IMR-90 (cell line): ENCODE data around the gene NMRK1. TPM values are rescaled to one million over a fixed set of nuclear protein-coding genes. Genes with fewer than 3 reads are reported as not detected.

Experiments
- ATAC-seq: fragments of 200-7000 bp; cut with Tn5 transposase; 2 replicates; pipeline ENCODE4 v1.9.1; 2020; ENCODE audit warnings: low read depth, mild to moderate bottlenecking, moderate library complexity
- BruUV-seq: library from RNA; stranded (reverse); fragments of 400-500 nt; replicated peaks from 2 replicates; lab custom pipeline; 2021; lab: Mats Ljungman, UMichigan
- CTCF ChIA-PET: fragments of 300-600 bp; formaldehyde crosslinking; extraction: SDS; loops from one replicate; lab custom pipeline; 2021; ENCODE audit warnings: antibody characterized with exemption; lab: Yijun Ruan, JAX
- POLR2A ChIA-PET: fragments of 300-600 bp; sonication (Branson Sonifier 250); formaldehyde crosslinking; loops from one replicate; lab custom pipeline; 2022; ENCODE audit warnings: antibody characterized with exemption; ENCODE audit not compliant: unreplicated experiment; lab: Charles Lee
- DNase-seq: peaks from one replicate; pipeline ENCODE4 v3.0.0; 2013
- H2AFZ ChIP-seq: replicated peaks from 2 replicates; pipeline ENCODE3; 2013; ENCODE audit warnings: low read length, mild to moderate bottlenecking; ENCODE audit not compliant: poor library complexity
- H2AK5ac ChIP-seq: 2 replicates; pipeline ENCODE4 v1.6.1; 2013; ENCODE audit warnings: low read depth, low read length, inconsistent platforms
- H2AK9ac ChIP-seq: replicated peaks from 2 replicates; pipeline ENCODE3; 2013; ENCODE audit warnings: mild to moderate bottlenecking, low read depth, low read length, moderate library complexity; ENCODE audit not compliant: poor library complexity
- H2BK120ac ChIP-seq: 2 replicates; pipeline ENCODE4 v1.6.1; 2013; ENCODE audit warnings: low read depth, low read length, inconsistent platforms
- H2BK15ac ChIP-seq: 3 replicates; pipeline ENCODE4 v1.6.1; 2013; ENCODE audit warnings: low read depth, low read length, inconsistent platforms
- H2BK20ac ChIP-seq: 2 replicates; pipeline ENCODE4 v1.6.1; 2013; ENCODE audit warnings: low read depth, mild to moderate bottlenecking, inconsistent platforms, low read length, moderate library complexity
- H2BK5ac ChIP-seq: 2 replicates; pipeline ENCODE4 v1.6.1; 2013; ENCODE audit warnings: mild to moderate bottlenecking, low read depth, low read length, inconsistent platforms; ENCODE audit not compliant: poor library complexity, severe bottlenecking
- H3K14ac ChIP-seq: replicated peaks from 2 replicates; pipeline ENCODE4 v1.6.1; 2013; ENCODE audit warnings: low read depth, low read length, inconsistent platforms
- H3K18ac ChIP-seq: 2 replicates; pipeline ENCODE4 v1.6.1; 2013; ENCODE audit warnings: low read depth, low read length, control low read depth
- H3K23ac ChIP-seq: 2 replicates; pipeline ENCODE4 v1.6.1; 2013; ENCODE audit warnings: low read depth, low read length, inconsistent platforms
- H3K27ac ChIP-seq: 2 replicates; pipeline ENCODE4 v1.5.1; 2013; ENCODE audit warnings: mild to moderate bottlenecking, control low read depth, low read length; ENCODE audit not compliant: insufficient read depth
- H3K27me3 ChIP-seq: 2 replicates; pipeline ENCODE4 v1.6.1; 2013; ENCODE audit warnings: low read length; ENCODE audit not compliant: control insufficient read depth, insufficient read depth
- H3K36me3 ChIP-seq: 2 replicates; pipeline ENCODE4 v1.6.1; 2013; ENCODE audit warnings: low read length, mixed read lengths; ENCODE audit not compliant: control insufficient read depth, insufficient read depth
- H3K4ac ChIP-seq: 2 replicates; pipeline ENCODE4 v1.6.1; 2013; ENCODE audit warnings: low read depth, low read length, inconsistent platforms
- H3K4me1 ChIP-seq: 2 replicates; pipeline ENCODE4 v1.6.1; 2013; ENCODE audit warnings: low read length, mixed read lengths; ENCODE audit not compliant: control insufficient read depth, insufficient read depth
- H3K4me2 ChIP-seq: 2 replicates; pipeline ENCODE4 v1.6.1; 2013; ENCODE audit warnings: low read depth, mild to moderate bottlenecking, control low read depth, low read length, moderate library complexity
- H3K4me3 ChIP-seq: 2 replicates; pipeline ENCODE4 v1.5.1; 2013; ENCODE audit warnings: low read depth, mild to moderate bottlenecking, control low read depth, low read length, moderate library complexity; ENCODE audit not compliant: insufficient read depth
- H3K56ac ChIP-seq: 2 replicates; pipeline ENCODE4 v1.6.1; 2013; ENCODE audit warnings: low read length, inconsistent platforms; ENCODE audit not compliant: insufficient read depth; ENCODE audit errors: extremely low read depth
- H3K79me1 ChIP-seq, 2 experiments: 2 replicates each; pipeline ENCODE4 v1.6.1; 2013; ENCODE audit warnings: low read length in 2 of 2, inconsistent platforms in 1 of 2, low read depth in 1 of 2
- H3K9ac ChIP-seq: 2 replicates; pipeline ENCODE4 v1.6.1; 2013; ENCODE audit warnings: low read depth, low read length, control low read depth
- H3K9me1 ChIP-seq: 2 replicates; pipeline ENCODE4 v1.6.1; 2013; ENCODE audit warnings: low read length, inconsistent platforms; ENCODE audit not compliant: insufficient read depth
- H3K9me3 ChIP-seq: 2 replicates; pipeline ENCODE4 v1.6.1; 2013; ENCODE audit warnings: low read length; ENCODE audit not compliant: control insufficient read depth, insufficient read depth
- H4K20me1 ChIP-seq: 2 replicates; pipeline ENCODE4 v1.6.1; 2013; ENCODE audit warnings: low read length, inconsistent platforms; ENCODE audit not compliant: insufficient read depth
- H4K5ac ChIP-seq: 2 replicates; pipeline ENCODE4 v1.6.1; 2013; ENCODE audit warnings: mild to moderate bottlenecking, low read depth, low read length, control low read depth
- H4K8ac ChIP-seq, 2 experiments: 2 replicates each; pipeline ENCODE4 v1.6.1; 2013; ENCODE audit warnings: low read depth in 2 of 2, low read length in 2 of 2, control low read depth in 1 of 2, inconsistent platforms in 1 of 2
- H4K91ac ChIP-seq: 2 replicates; pipeline ENCODE4 v1.6.1; 2013; ENCODE audit warnings: low read depth, low read length, inconsistent platforms; ENCODE audit not compliant: insufficient read depth
- BHLHE40 ChIP-seq: fragments of 150-350 bp; IDR thresholded peaks from 2 replicates; pipeline ENCODE4 v1.6.1; 2016; ENCODE audit warnings: mild to moderate bottlenecking, low read depth, low read length
- CEBPB ChIP-seq: IDR thresholded peaks from 2 replicates; pipeline ENCODE4 v1.6.1; 2012; ENCODE audit warnings: low read depth, low read length, improper control_type of control experiment
- CHD1 ChIP-seq: IDR thresholded peaks from 2 replicates; pipeline ENCODE4 v1.6.1; 2012; ENCODE audit warnings: low read depth, low read length, improper control_type of control experiment
- CTCF ChIP-seq: conservative IDR thresholded peaks from 2 replicates; pipeline ENCODE4 v1.5.1; 2012; ENCODE audit warnings: mild to moderate bottlenecking, low read depth, low read length, improper control_type of control experiment
- ELK1 ChIP-seq: fragments of 150-350 bp; IDR thresholded peaks from 2 replicates; pipeline ENCODE4 v1.6.1; 2016; ENCODE audit warnings: low read depth, mild to moderate bottlenecking, low read length, moderate library complexity, borderline replicate concordance
- FOS ChIP-seq: fragments of 150-350 bp; IDR thresholded peaks from 2 replicates; pipeline ENCODE4 v1.6.1; 2016; ENCODE audit warnings: low read depth, low read length
- MXI1 ChIP-seq: IDR thresholded peaks from 2 replicates; pipeline ENCODE4 v1.6.1; 2012; ENCODE audit warnings: low read depth, mild to moderate bottlenecking, low read length, moderate library complexity, borderline replicate concordance
- NFE2L2 ChIP-seq: fragments of 150-350 bp; IDR thresholded peaks from 2 replicates; pipeline ENCODE4 v1.6.1; 2016; ENCODE audit warnings: low read depth, mild to moderate bottlenecking, low read length
- POLR2A ChIP-seq: IDR thresholded peaks from 2 replicates; pipeline ENCODE4 v1.6.1; 2012; ENCODE audit warnings: mild to moderate bottlenecking, low read depth, low read length
- RAD21 ChIP-seq: IDR thresholded peaks from 2 replicates; pipeline ENCODE4 v1.6.1; 2012; ENCODE audit warnings: low read length, improper control_type of control experiment
- RCOR1 ChIP-seq: IDR thresholded peaks from 2 replicates; pipeline ENCODE4 v1.6.1; 2012; ENCODE audit warnings: mild to moderate bottlenecking, low read length, improper control_type of control experiment; ENCODE audit not compliant: insufficient replicate concordance
- RFX5 ChIP-seq: IDR thresholded peaks from 2 replicates; pipeline ENCODE4 v1.8.0; 2012; ENCODE audit warnings: low read depth, mild to moderate bottlenecking, low read length, moderate library complexity
- SMC3 ChIP-seq: fragments of 150-350 bp; IDR thresholded peaks from 2 replicates; pipeline ENCODE4 v1.6.1; 2016; ENCODE audit warnings: low read depth, mild to moderate bottlenecking, antibody characterized with exemption, low read length, moderate library complexity
- USF2 ChIP-seq: fragments of 150-350 bp; IDR thresholded peaks from 2 replicates; pipeline ENCODE4 v1.6.1; 2017; ENCODE audit warnings: mild to moderate bottlenecking, antibody characterized with exemption, low read length, low read depth
- WGBS, 2 experiments: methylation state at CpG; one replicate each; pipeline versions ENCODE4 v1.1.5 to v1.1.7; 2013; ENCODE audit warnings: missing lambda C conversion rate in 2 of 2; ENCODE audit not compliant: insufficient read length in 1 of 2; ENCODE audit errors: extremely low coverage in 2 of 2; 5-methylcytosine and 5-hydroxymethylcytosine counted together
- dilution Hi-C: fragments of 300-500 bp; cut with HindIII; formaldehyde crosslinking; loops from one replicate; pipeline ENCODE4 v1.14.3; 2018; ENCODE audit warnings: low sequenced_read_pairs; ENCODE audit not compliant: unreplicated experiment
- in situ Hi-C: fragments of 300-500 bp; cut with MboI; formaldehyde crosslinking; loops from 3 replicates; pipeline ENCODE4 v1.14.3; 2019; ENCODE audit warnings: low sequenced_read_pairs, inconsistent platforms, mixed read lengths
- intact Hi-C: fragments of 100-400 bp; cut with micrococcal nuclease; formaldehyde crosslinking; loops from 2 replicates; pipeline ENCODE4 v1.10.0; 2022
- polyA plus RNA-seq, 3 experiments: library from polyadenylated mRNA; depleted of rRNA; stranded (reverse); fragments of >200 nt; gene quantifications; 2 replicates each; pipeline ENCODE4 v1.2.3, GENCODE V29; 2012; ENCODE audit warnings: low replicate concordance in 1 of 3
- total RNA-seq: library from RNA; depleted of rRNA; stranded (reverse); fragments of >200 nt; gene quantifications from 2 replicates; pipeline ENCODE4 v1.2.3, GENCODE V29; 2012

The NMRK1 gene
- total and polyA plus RNA-seq, 2 of the 4 experiments (the other 2 are of a cell fraction): 5.7 to 5.9 TPM

GRCh38 chr9:75017378-75017777 is 70.6 kb downstream of the NMRK1 start:
- no peak overlapping the region for H3K23ac ChIP-seq
- H3K4ac ChIP-seq: no peak overlapping the region
- no peaks in the 10 kb centered on the region for H3K36me3 ChIP-seq
- POLR2A ChIA-PET: no interaction called here
- no TSS peak for BruUV-seq
- H4K20me1 ChIP-seq: no peaks in the 10 kb centered on the region
- CTCF ChIA-PET: no interaction called here
- no peak overlapping the region for H2BK120ac ChIP-seq
- H2BK15ac ChIP-seq: no peak overlapping the region
- no peak overlapping the region for H2BK5ac ChIP-seq
- H4K8ac ChIP-seq: no peak overlapping the region
- no peak overlapping the region for H4K5ac ChIP-seq
- no peak overlapping the region for H3K4me3 ChIP-seq
- no peak overlapping the region for H3K18ac ChIP-seq
- no peak overlapping the region for H2AK9ac ChIP-seq
- no peaks in the 10 kb centered on the region for H3K4me1 ChIP-seq
- H3K9me3 ChIP-seq: no peaks in the 10 kb centered on the region
- no peak for TF ChIP-seq BHLHE40
- TF ChIP-seq MXI1: no peak
- TF ChIP-seq SMC3: no peak
- no peak for TF ChIP-seq NFE2L2
- TF ChIP-seq RAD21: no peak
- no peak for TF ChIP-seq USF2
- TF ChIP-seq FOS: no peak
- TF ChIP-seq RFX5: no peak
- TF ChIP-seq CTCF: no peak
- TF ChIP-seq POLR2A: no peak
- TF ChIP-seq CEBPB: no peak
- TF ChIP-seq ELK1: no peak
- TF ChIP-seq RCOR1: no peak
- TF ChIP-seq CHD1: no peak
- H4K91ac ChIP-seq: no peak overlapping the region
- H3K14ac ChIP-seq: no peak overlapping the region
- no peak overlapping the region for H3K4me2 ChIP-seq
- H3K27me3 ChIP-seq: no peaks in the 10 kb centered on the region
- intact Hi-C loops (no loop called here), in situ Hi-C loops (loop anchor here (5.0 kb wide), 1 partner anchor 60 kb away; no protein-coding TSS in a partner anchor), dilution Hi-C loops (no loop called here)
- ATAC-seq (no peak), DNase-seq (no peak)
- no peak overlapping the region for H3K9ac ChIP-seq
- H3K79me1 ChIP-seq: peaks cover 23 to 27% of the 10 kb centered on the region in 2 experiments
- H2BK20ac ChIP-seq: no peak overlapping the region
- H2AK5ac ChIP-seq: no peak overlapping the region
- no peak overlapping the region for H3K56ac ChIP-seq
- whole genome bisulfite sequencing, 2 experiments: no CpG with 5 or more reads among the region's 3 CpGs
- H2AFZ ChIP-seq: no peak overlapping the region
- H3K9me1 ChIP-seq: no peaks in the 10 kb centered on the region
- H3K27ac ChIP-seq: no peak overlapping the region
